Stimulated activated CD8-positive, alpha-beta memory T cell treated with anti-CD3 and anti-CD28 coated beads, Interleukin-15, amount 100 ng/mL, for 4 hours (primary cell): ENCODE measurements around the gene FZD4.

Experiments used
- DNase-seq, 2 donors: peaks; one replicate each; pipeline ENCODE4 v3.0.0-alpha.2; 2020; ENCODE audit warnings: low read depth in 2 of 2

FZD4 gene

DNA sequence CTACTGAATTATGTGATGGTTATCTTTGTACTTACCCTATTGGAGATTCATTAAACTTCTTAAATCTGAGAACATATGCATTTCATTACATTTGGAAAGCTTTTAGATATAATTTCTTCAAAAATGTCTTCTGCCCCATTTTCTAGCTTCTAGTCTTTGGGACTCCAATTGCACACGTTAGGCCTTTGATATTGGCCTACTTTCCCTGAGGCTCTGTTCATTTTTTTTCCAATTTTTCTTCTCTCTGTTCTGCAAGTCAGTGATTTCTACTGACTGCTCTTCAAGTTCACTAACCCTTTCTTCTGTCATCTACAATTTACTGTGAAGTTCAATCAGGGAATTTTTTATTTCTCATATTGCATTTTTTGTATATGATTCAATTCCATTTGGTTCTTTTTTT is 43.0 kb downstream of the FZD4 start:
- no peak for DNase-seq

DNA sequence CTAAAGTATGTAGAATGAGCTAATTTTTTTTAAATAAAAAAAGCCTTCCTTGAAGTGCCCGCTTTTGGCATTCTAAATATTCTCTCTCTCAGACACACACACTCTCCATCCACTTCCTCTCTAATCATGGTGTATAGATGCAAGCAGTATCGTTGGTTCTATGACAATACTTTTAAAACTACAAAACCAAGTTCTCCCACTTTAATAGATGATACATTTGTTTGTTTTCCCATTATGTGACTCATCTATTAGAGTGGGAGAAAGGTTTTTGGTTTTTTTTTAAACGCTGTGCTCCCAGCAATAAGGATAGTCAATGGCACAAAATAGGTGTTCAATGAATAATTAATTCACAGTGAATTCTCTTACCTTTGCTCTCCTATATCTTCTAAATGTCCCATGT is 44.6 kb downstream of the FZD4 start:
- no peak for DNase-seq

DNA sequence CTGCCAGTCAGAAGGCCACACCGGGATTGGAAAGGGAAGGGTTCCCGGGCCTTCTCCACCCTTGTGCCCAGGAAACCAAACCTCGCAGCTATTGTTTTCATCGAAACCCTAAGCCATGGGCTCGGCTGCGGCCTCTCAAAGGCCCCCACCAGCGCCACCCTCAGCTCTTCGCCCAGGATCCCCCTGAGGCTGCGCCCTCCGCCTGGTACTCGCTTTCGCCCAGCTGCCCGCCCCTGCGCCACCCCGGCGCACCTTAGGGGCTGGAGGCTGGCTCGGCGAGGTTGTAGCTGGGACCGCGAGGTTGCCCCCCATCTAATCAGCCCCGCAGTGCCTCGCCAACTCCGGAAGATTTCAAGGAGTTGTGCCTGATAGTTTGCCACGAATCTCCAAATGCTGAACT is 49.0 kb downstream of the FZD4 start:
- DNase-seq = no peak

DNA sequence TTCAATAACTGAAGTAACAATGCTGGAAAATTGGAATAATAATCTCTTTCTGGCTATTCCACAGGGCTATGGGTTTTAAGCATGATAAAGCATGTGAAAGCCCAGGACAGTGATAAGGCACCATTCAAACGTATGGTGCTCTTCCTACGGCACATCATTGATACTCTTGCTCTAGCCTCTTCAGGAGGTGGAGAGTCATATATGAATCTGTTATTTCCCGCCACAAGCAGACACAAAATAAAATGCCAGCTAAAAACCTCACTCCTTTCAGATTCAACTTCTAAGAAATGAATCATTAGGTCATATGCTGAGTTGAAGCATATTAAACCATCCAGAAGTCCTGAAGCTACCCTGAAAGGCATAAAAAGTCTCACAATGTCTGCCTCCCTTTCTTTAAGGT is 49.9 kb downstream of the FZD4 start:
- no peak for DNase-seq

DNA sequence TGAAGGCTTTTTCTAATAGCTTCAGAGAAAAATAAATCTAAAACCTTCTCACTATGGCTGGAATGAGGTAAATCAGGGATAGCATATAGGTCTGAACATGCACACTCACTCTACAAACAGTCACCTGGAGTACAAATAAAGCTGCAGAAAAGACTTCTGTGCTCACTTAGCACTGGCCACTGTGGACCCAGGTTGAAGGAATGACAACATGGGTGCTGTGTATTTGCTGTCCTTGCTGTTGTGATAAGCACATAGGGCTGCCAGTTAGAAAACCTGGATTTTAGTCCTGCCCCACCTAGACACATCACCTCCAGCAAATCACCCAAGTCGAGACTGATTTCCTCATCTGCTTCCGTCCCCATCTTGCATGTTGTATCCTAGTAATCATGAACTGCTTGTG is 51.2 kb downstream of the FZD4 start:
- DNase-seq = no peak

DNA sequence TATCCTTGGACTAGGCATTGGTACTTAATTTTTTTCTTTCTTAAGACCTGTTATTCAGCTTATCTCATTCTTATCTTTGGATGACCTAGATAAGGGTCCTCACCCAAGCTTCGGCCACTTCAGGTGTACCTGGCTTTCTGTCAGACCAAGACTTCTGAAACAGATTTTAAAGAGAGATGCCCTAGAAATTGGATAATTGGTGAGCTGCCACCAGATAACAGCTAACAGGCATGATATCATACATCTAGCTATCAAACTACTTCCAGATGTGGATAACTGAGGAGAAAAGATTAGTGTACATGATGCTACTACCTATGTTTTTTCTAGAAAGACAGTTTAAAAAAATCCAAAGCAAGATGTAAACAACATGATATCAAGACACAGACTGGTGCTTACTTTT is 52.9 kb downstream of the FZD4 start:
- no peak for DNase-seq

DNA sequence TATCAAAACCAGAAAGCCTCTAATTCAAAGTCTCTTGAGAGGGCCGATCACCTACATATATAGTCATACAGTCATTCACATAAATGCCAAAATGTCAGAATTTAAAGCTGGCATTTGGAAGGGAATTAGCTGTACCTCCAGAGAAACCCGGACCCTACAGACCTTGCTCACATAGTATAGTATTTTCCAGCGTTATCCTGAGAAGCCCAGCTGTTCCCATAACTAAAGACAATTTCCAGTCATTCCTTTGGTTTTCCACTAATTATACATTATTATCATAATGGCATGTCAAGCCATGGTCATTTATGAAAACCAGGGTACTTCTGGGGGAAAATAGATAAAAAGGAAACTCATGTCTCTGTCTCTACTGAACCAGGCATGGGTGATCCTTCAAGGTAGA is 53.6 kb downstream of the FZD4 start:
- DNase-seq = no peak

DNA sequence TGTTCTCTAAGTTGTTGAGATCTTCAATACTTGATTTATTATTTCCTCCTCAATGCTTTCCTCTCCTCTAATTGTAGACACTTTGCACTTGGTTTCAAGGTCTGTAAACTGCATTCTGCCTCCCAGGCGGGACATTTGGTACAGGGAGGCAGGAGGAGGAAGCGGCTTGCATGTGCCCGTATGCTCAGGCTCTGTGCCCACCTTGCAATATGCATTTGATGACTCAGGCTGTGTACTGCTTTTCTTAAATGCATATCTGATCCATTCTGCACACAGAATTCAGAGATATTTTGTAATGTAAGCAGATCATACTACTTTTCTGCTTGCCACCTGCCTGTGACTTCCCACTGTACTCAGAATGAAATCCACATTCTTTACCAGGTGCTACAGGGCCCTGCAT is 55.0 kb downstream of the FZD4 start:
- DNase-seq = no peak

DNA sequence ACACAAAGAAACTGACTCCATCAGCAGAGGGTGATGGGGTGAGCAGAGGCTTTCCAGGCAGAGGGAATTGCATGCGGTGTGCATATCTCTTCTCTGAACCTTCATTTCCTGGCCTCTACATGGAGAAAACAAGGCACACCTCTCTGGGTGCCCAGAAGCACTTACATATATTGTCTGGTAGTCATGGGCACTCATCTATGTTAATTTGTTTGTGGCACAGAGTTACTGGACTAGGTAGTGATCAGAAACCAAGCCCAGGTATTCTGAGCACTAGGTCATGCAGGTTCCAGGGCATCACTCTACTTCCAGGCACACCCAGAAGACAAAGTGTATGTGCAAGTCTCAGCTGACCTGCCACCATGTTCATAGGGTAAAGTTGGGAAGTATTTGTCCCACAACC is 56.5 kb downstream of the FZD4 start:
- no peak for DNase-seq

DNA sequence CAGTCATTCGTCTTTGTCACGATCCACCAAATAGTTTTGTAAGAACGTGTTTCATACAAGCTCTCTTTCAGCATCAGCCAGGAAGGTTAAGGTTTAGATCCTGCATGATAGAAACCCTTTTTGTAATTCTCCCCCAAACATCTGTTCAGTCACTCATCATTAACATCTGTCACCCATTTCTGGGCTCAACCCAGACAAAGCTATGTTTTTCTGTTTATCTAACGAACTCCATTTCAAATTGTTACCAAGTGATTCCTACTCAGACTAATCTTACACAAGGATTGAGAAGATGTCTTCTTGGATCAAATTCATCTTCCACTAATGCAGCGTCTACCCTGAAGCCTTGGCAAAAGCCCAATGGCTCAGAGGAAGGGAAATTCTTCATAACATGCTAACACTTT is 58.8 kb downstream of the FZD4 start:
- no peak for DNase-seq
